ENCODE results near the gene ARHGEF26. TPM values are rescaled to one million over a fixed set of nuclear protein-coding genes. Genes with fewer than 3 reads are reported as not detected.

ARHGEF26 gene
- total RNA-seq, 1 donor from 2014 or later, result 29.2 TPM

DNA sequence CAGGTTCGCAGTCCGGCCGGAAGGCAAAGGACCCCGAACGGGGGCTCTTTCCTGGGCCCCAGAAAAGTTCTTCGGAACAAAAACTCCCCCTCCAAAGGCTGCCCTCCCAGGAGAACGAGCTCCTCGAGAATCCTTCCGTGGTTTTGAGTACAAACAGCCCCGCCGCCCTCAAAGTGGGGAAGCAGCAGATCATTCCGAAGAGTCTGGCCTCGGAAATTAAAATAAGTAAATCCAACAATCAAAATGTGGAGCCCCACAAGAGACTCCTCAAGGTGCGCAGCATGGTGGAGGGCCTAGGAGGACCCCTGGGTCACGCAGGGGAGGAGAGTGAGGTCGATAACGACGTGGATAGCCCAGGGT lies 1.3 kb downstream of the ARHGEF26 start:
- TF ChIP-seq, protein P1, sequence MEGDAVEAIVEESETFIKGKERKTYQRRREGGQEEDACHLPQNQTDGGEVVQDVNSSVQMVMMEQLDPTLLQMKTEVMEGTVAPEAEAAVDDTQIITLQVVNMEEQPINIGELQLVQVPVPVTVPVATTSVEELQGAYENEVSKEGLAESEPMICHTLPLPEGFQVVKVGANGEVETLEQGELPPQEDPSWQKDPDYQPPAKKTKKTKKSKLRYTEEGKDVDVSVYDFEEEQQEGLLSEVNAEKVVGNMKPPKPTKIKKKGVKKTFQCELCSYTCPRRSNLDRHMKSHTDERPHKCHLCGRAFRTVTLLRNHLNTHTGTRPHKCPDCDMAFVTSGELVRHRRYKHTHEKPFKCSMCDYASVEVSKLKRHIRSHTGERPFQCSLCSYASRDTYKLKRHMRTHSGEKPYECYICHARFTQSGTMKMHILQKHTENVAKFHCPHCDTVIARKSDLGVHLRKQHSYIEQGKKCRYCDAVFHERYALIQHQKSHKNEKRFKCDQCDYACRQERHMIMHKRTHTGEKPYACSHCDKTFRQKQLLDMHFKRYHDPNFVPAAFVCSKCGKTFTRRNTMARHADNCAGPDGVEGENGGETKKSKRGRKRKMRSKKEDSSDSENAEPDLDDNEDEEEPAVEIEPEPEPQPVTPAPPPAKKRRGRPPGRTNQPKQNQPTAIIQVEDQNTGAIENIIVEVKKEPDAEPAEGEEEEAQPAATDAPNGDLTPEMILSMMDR (IDR thresholded peaks at IDR 0.05), result no peak
- no peak for TF ChIP-seq POLR2AphosphoS5 (IDR thresholded peaks at IDR 0.05; ENCODE audit: insufficient read depth in 1 of 2, low read depth in 1 of 2)
- no peak for TF ChIP-seq POLR2A (IDR thresholded peaks at IDR 0.05)
- H3K36me3 ChIP-seq, result no peaks in the 10 kb centered on the region
- no peaks in the 10 kb centered on the region for H3K27me3 ChIP-seq
- peaks cover 25% of the 10 kb centered on the region for H3K4me1 ChIP-seq
- no peak for DNase-seq (ENCODE audit: extremely low spot score in 2 of 2)
- peak overlapping the region; percentile 62 to 83 for H3K4me3 ChIP-seq
- H3K27ac ChIP-seq, result peak overlapping the region; percentile 87
- intact Hi-C loops (cut with DNase I), result no loop called here
- no peaks in the 10 kb centered on the region for H3K9me3 ChIP-seq

DNA sequence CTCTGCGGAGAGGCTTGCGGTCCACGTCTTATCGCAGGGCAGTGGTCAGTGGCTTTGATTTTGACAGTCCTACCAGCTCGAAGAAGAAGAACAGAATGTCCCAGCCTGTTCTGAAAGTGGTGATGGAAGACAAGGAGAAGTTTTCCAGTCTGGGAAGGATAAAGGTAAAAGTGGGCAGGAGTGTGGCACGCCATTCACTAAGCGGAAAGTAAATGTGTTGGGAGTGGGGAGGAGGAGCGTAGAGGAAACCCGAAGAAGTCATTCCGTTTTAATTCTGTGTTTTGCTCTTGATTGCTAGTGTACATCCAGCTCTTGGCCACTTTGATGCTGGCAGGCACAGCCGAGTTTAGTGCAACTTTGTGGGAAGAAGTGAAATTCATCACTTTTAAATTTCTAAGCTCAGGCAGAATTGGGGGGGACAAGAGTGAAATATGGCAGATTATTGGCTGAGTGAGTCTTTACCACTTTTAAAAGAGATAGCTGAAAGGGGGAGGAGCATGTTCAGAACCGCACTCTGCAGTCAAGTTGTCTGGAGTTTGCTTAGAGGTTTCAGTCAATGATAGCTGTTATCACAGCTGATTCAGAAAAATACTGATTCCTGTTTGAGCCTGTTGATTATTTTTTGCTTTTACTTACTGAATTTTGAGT lies 1.8 kb downstream of the ARHGEF26 start:
- TF ChIP-seq POLR2AphosphoS5 (IDR thresholded peaks at IDR 0.05; ENCODE audit: insufficient read depth in 1 of 2, low read depth in 1 of 2) (no peak), POLR2A (IDR thresholded peaks at IDR 0.05) (no peak)
- TF ChIP-seq, protein P1 (IDR thresholded peaks at IDR 0.05), result no peak
- Histone ChIP-seq H3K27ac (peak overlapping the region; percentile 87), H3K27me3 (no peaks in the 10 kb centered on the region), H3K4me3 (peak overlapping the region; percentile 62 to 83), H3K36me3 (no peaks in the 10 kb centered on the region), H3K9me3 (no peaks in the 10 kb centered on the region), H3K4me1 (peaks cover 25% of the 10 kb centered on the region)
- DNase-seq (ENCODE audit: extremely low spot score in 2 of 2), result no peak
- intact Hi-C loops (cut with DNase I), result no loop called here

- no peaks in the 10 kb centered on the region for H3K27me3 ChIP-seq
- H3K4me1 ChIP-seq, result peaks cover 25% of the 10 kb centered on the region
- peak overlapping the region; percentile 87 for H3K27ac ChIP-seq
- peak overlapping the region; percentile 62 to 83 for H3K4me3 ChIP-seq
- no peaks in the 10 kb centered on the region for H3K9me3 ChIP-seq
- TF ChIP-seq POLR2A (IDR thresholded peaks at IDR 0.05), result no peak
- no peak for TF ChIP-seq POLR2AphosphoS5 (IDR thresholded peaks at IDR 0.05; ENCODE audit: insufficient read depth in 1 of 2, low read depth in 1 of 2)
- TF ChIP-seq, protein P1 (IDR thresholded peaks at IDR 0.05), result no peak
- intact Hi-C loops (cut with DNase I), result no loop called here
- peaks cover 0 to 3% of the 10 kb centered on the region in 2 donors for H3K36me3 ChIP-seq
- DNase-seq (ENCODE audit: extremely low spot score in 2 of 2), result no peak
These were observed 2.7 kb downstream of the ARHGEF26 start for GRCh38 chr3:154123906-154124305.

- Histone ChIP-seq H3K4me1 (peaks cover 29% of the 10 kb centered on the region), H3K27me3 (no peaks in the 10 kb centered on the region), H3K27ac (no peak overlapping the region), H3K9me3 (no peaks in the 10 kb centered on the region), H3K4me3 (no peak overlapping the region), H3K36me3 (peaks cover 0 to 3% of the 10 kb centered on the region in 2 donors)
- DNase-seq (ENCODE audit: extremely low spot score in 2 of 2), result no peak
- intact Hi-C loops (cut with DNase I), result no loop called here
- TF ChIP-seq, protein P1 (IDR thresholded peaks at IDR 0.05), result no peak
- TF ChIP-seq POLR2AphosphoS5 (IDR thresholded peaks at IDR 0.05; ENCODE audit: insufficient read depth in 1 of 2, low read depth in 1 of 2), result no peak
- TF ChIP-seq POLR2A (IDR thresholded peaks at IDR 0.05), result no peak
These were observed 4.3 kb downstream of the ARHGEF26 start for GRCh38 chr3:154125378-154126030.

- intact Hi-C loops (cut with DNase I), result no loop called here
- Histone ChIP-seq H3K27me3 (no peaks in the 10 kb centered on the region), H3K36me3 (peaks cover 0 to 3% of the 10 kb centered on the region in 2 donors), H3K27ac (no peak overlapping the region), H3K9me3 (no peaks in the 10 kb centered on the region), H3K4me1 (peaks cover 25% of the 10 kb centered on the region), H3K4me3 (no peak overlapping the region)
- TF ChIP-seq, protein P1 (IDR thresholded peaks at IDR 0.05), result no peak
- no peak for TF ChIP-seq POLR2AphosphoS5 (IDR thresholded peaks at IDR 0.05; ENCODE audit: insufficient read depth in 1 of 2, low read depth in 1 of 2)
- TF ChIP-seq POLR2A (IDR thresholded peaks at IDR 0.05), result no peak
- no peak for DNase-seq (ENCODE audit: extremely low spot score in 2 of 2)
These were observed 5.5 kb downstream of the ARHGEF26 start for GRCh38 chr3:154126651-154127050.

Data from vagina (tissue), 2 donors.